CD4-positive, alpha-beta T cell treated with Interferon alpha-2 for 1 hour (primary cell): ENCODE results near the gene HOXA3.

ENCODE experiments used
- DNase-seq, 2 donors: peaks; one replicate each; pipeline ENCODE4 v3.0.0-alpha.2; 2020 to 2022

The HOXA3 gene

GRCh38 chr7:27126596-27127327 lies 25.6 kb downstream of the HOXA3 start:
- no peak for DNase-seq

GRCh38 chr7:27125986-27126394 lies 26.4 kb downstream of the HOXA3 start:
- no peak for DNase-seq

GRCh38 chr7:27124902-27125689 lies 27.3 kb downstream of the HOXA3 start:
- no peak for DNase-seq

- no peak for DNase-seq
Observed at GRCh38 chr7:27124096-27124901, 28.1 kb downstream of the HOXA3 start.

GRCh38 chr7:27123477-27124053 lies 28.8 kb downstream of the HOXA3 start:
- no peak for DNase-seq

GRCh38 chr7:27123007-27123476 lies 29.3 kb downstream of the HOXA3 start:
- DNase-seq = no peak

GRCh38 chr7:27122077-27122910 lies 30.1 kb downstream of the HOXA3 start:
- DNase-seq = no peak

- no peak for DNase-seq
Observed at GRCh38 chr7:27121684-27122076, 30.7 kb downstream of the HOXA3 start.

GRCh38 chr7:27119412-27119911 lies 32.9 kb downstream of the HOXA3 start:
- DNase-seq = no peak

GRCh38 chr7:27118580-27118979 lies 33.8 kb downstream of the HOXA3 start:
- DNase-seq = no peak

GRCh38 chr7:27117887-27118491 lies 34.4 kb downstream of the HOXA3 start:
- no peak for DNase-seq

GRCh38 chr7:27116962-27117886 lies 35.2 kb downstream of the HOXA3 start:
- no peak for DNase-seq

GRCh38 chr7:27116031-27116961 lies 36.1 kb downstream of the HOXA3 start:
- no peak for DNase-seq

GRCh38 chr7:27115221-27116026 lies 37.0 kb downstream of the HOXA3 start:
- no peak for DNase-seq

- no peak for DNase-seq
Observed at GRCh38 chr7:27114881-27115220, 37.5 kb downstream of the HOXA3 start.

- no peak for DNase-seq
Observed at GRCh38 chr7:27113991-27114769, 38.2 kb downstream of the HOXA3 start.
